HEK293T (cell line): ENCODE results near the gene MSH2.

Experiments used
- ARNT ChIP-seq: fragments of 450-650 bp; IDR thresholded peaks from 2 replicates; pipeline ENCODE4 v1.6.1; 2017; ENCODE audit warnings: mild to moderate bottlenecking
- BHLHE40 ChIP-seq: fragments of 450-650 bp; IDR thresholded peaks from 2 replicates; pipeline ENCODE4 v1.6.1; 2016; ENCODE audit warnings: mild to moderate bottlenecking, moderate library complexity, borderline replicate concordance
- LEF1 ChIP-seq: fragments of 450-650 bp; IDR thresholded peaks from 2 replicates; pipeline ENCODE4 v1.6.1; 2017; ENCODE audit warnings: mild to moderate bottlenecking, borderline replicate concordance
- NFRKB ChIP-seq: fragments of 450-650 bp; IDR thresholded peaks from 2 replicates; pipeline ENCODE4 v1.6.1; 2016; ENCODE audit warnings: mild to moderate bottlenecking, moderate library complexity
- SP1 ChIP-seq: fragments of 450-650 bp; IDR thresholded peaks from 2 replicates; pipeline ENCODE4 v1.6.1; 2017
- TARDBP ChIP-seq: fragments of 450-650 bp; IDR thresholded peaks from 2 replicates; pipeline ENCODE4 v1.6.1; 2016
- ZNF384 ChIP-seq: fragments of 450-650 bp; IDR thresholded peaks from 2 replicates; pipeline ENCODE4 v1.6.1; 2016
- TF ChIP-seq, protein P1 (sequence below): fragments of 450-650 bp; IDR thresholded peaks from 2 replicates; pipeline ENCODE4 v1.6.1; 2016

DNA sequence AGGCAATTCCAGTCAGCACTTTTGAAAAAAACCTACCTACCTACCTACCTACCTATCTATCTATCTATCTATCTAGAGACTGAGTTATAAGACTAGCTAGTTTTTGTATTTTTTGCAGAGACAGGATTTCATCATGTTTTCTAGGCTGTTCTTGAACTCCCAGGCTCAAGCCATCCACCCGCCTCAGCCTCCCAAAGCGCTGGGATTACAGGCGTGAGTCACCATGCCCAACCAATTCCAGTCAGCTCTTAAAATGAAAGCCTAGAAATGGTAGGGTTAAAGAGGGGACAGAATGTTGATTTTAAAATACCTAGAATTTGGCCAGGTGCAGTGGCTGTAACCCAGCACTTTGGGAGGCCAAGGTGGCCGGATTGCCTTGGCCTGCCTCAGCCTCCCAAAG, 19.1 kb downstream of the MSH2 start:
- TF ChIP-seq SP1 (no peak), ZNF384 (no peak), BHLHE40 (no peak), ARNT (no peak), TARDBP (no peak), LEF1 (no peak), NFRKB (no peak)
- TF ChIP-seq, protein P1, sequence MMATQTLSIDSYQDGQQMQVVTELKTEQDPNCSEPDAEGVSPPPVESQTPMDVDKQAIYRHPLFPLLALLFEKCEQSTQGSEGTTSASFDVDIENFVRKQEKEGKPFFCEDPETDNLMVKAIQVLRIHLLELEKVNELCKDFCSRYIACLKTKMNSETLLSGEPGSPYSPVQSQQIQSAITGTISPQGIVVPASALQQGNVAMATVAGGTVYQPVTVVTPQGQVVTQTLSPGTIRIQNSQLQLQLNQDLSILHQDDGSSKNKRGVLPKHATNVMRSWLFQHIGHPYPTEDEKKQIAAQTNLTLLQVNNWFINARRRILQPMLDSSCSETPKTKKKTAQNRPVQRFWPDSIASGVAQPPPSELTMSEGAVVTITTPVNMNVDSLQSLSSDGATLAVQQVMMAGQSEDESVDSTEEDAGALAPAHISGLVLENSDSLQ = no peak
